ENCODE measurements around the gene SLC24A3.

Gene SLC24A3

GRCh38 chr20:19644085-19644484 lies 431.6 kb downstream of the SLC24A3 start:
- Mint-ChIP-seq H3K9me3 (no peaks in the 10 kb centered on the region), H3K4me3 (no peak overlapping the region), H3K36me3 (ENCODE audit: low read depth) (no peaks in the 10 kb centered on the region), H3K27ac (no peak overlapping the region), H3K27me3 (ENCODE audit: low read depth) (peaks cover 4% of the 10 kb centered on the region), H3K4me1 (peaks cover 43% of the 10 kb centered on the region)
- TF ChIP-seq, protein P1, sequence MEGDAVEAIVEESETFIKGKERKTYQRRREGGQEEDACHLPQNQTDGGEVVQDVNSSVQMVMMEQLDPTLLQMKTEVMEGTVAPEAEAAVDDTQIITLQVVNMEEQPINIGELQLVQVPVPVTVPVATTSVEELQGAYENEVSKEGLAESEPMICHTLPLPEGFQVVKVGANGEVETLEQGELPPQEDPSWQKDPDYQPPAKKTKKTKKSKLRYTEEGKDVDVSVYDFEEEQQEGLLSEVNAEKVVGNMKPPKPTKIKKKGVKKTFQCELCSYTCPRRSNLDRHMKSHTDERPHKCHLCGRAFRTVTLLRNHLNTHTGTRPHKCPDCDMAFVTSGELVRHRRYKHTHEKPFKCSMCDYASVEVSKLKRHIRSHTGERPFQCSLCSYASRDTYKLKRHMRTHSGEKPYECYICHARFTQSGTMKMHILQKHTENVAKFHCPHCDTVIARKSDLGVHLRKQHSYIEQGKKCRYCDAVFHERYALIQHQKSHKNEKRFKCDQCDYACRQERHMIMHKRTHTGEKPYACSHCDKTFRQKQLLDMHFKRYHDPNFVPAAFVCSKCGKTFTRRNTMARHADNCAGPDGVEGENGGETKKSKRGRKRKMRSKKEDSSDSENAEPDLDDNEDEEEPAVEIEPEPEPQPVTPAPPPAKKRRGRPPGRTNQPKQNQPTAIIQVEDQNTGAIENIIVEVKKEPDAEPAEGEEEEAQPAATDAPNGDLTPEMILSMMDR (IDR thresholded peaks at IDR 0.05; ENCODE audit: unreplicated experiment in 3 of 3): no peak

DNA sequence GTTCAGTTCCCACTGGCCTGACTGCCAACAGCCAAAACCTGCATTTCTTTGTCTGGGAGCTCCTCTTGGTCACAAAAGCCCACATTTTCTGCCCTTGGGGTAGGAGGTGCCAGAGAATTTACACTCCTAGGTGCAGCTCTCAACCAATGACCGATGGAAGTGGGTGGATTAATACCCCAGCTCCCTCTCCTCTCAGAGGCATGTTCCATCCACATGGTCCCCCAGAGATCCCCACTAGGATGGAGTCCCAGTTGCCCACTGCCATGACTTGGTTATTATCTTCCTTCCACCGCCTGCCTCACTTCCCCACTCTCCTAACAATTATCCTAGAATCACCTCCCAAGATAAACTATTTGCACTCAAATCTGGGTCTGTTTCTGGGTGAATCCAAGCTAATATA lies 434.5 kb downstream of the SLC24A3 start:
- Mint-ChIP-seq H3K4me1 (peaks cover 34% of the 10 kb centered on the region), H3K27me3 (ENCODE audit: low read depth) (peaks cover 8% of the 10 kb centered on the region), H3K36me3 (ENCODE audit: low read depth) (peaks cover 8% of the 10 kb centered on the region), H3K27ac (no peak overlapping the region), H3K4me3 (no peak overlapping the region), H3K9me3 (peaks cover 16% of the 10 kb centered on the region)
- TF ChIP-seq, protein P1 (IDR thresholded peaks at IDR 0.05; ENCODE audit: unreplicated experiment in 3 of 3): no peak

DNA sequence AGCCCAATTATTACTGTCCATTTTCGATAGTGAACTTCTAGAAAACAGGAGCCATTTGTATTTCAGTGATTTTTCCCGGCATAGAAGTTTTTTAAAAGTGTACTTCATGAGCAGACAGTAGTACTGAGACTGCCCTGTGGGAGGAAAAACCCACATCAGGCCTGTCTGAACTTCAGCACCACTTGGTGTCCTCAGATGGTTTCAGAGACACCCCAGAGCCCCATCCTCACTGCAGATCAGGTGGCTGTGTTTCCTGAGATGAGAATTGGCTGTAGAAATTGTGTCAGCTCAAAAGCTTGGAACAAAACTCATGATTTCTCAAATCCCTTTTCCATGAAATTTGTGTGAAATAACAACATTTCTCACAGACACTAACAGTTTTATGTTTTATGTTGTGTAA lies 435.6 kb downstream of the SLC24A3 start:
- Mint-ChIP-seq H3K9me3 (peaks cover 19% of the 10 kb centered on the region), H3K36me3 (ENCODE audit: low read depth) (peaks cover 8% of the 10 kb centered on the region), H3K27ac (no peak overlapping the region), H3K27me3 (ENCODE audit: low read depth) (peaks cover 8% of the 10 kb centered on the region), H3K4me1 (peaks cover 25% of the 10 kb centered on the region), H3K4me3 (no peak overlapping the region)
- TF ChIP-seq, protein P1 (IDR thresholded peaks at IDR 0.05; ENCODE audit: unreplicated experiment in 3 of 3): no peak

- TF ChIP-seq, protein P1 (IDR thresholded peaks at IDR 0.05; ENCODE audit: unreplicated experiment in 3 of 3): no peak
- H3K9me3 Mint-ChIP-seq: peaks cover 19% of the 10 kb centered on the region
- no peak overlapping the region for H3K27ac Mint-ChIP-seq
- peaks cover 6% of the 10 kb centered on the region for H3K27me3 Mint-ChIP-seq (ENCODE audit: low read depth)
- no peak overlapping the region for H3K4me3 Mint-ChIP-seq
- peaks cover 8% of the 10 kb centered on the region for H3K36me3 Mint-ChIP-seq (ENCODE audit: low read depth)
- peaks cover 15% of the 10 kb centered on the region for H3K4me1 Mint-ChIP-seq
These were observed 436.6 kb downstream of the SLC24A3 start for GRCh38 chr20:19649041-19649440.

GRCh38 chr20:19652591-19653026 lies 440.2 kb downstream of the SLC24A3 start:
- H3K9me3 Mint-ChIP-seq: peaks cover 19% of the 10 kb centered on the region
- H3K27ac Mint-ChIP-seq: no peak overlapping the region
- H3K4me3 Mint-ChIP-seq: no peak overlapping the region
- H3K27me3 Mint-ChIP-seq (ENCODE audit: low read depth): peaks cover 9% of the 10 kb centered on the region
- H3K36me3 Mint-ChIP-seq (ENCODE audit: low read depth): peaks cover 11% of the 10 kb centered on the region
- H3K4me1 Mint-ChIP-seq: peaks cover 14% of the 10 kb centered on the region
- TF ChIP-seq, protein P1 (IDR thresholded peaks at IDR 0.05; ENCODE audit: unreplicated experiment in 3 of 3): no peak

DNA sequence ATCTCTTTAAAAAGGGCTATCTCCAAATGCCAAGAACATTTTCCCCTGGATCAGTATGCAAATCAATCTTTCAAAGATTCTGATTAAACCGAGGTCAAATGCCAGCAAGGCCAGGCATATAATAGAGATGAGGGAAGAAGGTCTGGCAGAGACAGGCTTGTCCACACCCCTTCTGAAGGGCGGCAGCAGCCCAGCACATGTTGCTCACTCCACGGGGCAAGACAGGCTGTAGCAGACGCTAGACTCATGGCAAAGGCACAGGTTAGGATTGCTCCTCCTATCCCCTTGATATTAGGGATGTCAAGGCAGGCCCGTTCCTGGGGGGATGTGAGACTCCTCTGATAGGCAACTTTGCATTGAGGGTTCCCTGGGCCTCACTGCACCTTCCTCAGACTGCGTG lies 440.9 kb downstream of the SLC24A3 start:
- H3K4me3 Mint-ChIP-seq: no peak overlapping the region
- H3K36me3 Mint-ChIP-seq (ENCODE audit: low read depth): peaks cover 11% of the 10 kb centered on the region
- peaks cover 19% of the 10 kb centered on the region for H3K4me1 Mint-ChIP-seq
- TF ChIP-seq, protein P1 (IDR thresholded peaks at IDR 0.05; ENCODE audit: unreplicated experiment in 3 of 3): no peak
- H3K27ac Mint-ChIP-seq: no peak overlapping the region
- peaks cover 13% of the 10 kb centered on the region for H3K27me3 Mint-ChIP-seq (ENCODE audit: low read depth)
- peaks cover 19% of the 10 kb centered on the region for H3K9me3 Mint-ChIP-seq

All from nephron (organoid).